CD14-positive monocyte (primary cell): ENCODE measurements around the gene CTR9. TPM values are rescaled to one million over a fixed set of nuclear protein-coding genes. Genes with fewer than 3 reads are reported as not detected.

Source experiments
- DNase-seq, 3 donors: peaks; one replicate each; pipeline ENCODE4 v3.0.0-alpha.2; 2011 to 2022
- H2AFZ ChIP-seq: 2 replicates; pipeline ENCODE4 v1.6.0; 2012; ENCODE audit warnings: mild to moderate bottlenecking, low read depth, low read length, inconsistent platforms; ENCODE audit not compliant: insufficient read depth, poor library complexity, severe bottlenecking
- H3K27ac ChIP-seq, 2 donors: 1 replicate in 1 of 2; 2 replicates in 1 of 2; pipeline ENCODE4 v1.5.1; 2012 to 2013; ENCODE audit warnings: low read length in 2 of 2, control low read depth in 1 of 2, inconsistent platforms in 1 of 2, low read depth in 1 of 2, mild to moderate bottlenecking in 1 of 2
- H3K27me3 ChIP-seq, 2 donors: one replicate each; pipeline versions ENCODE4 v1.6.0 to v1.6.1; 2011 to 2013; ENCODE audit warnings: low read length in 2 of 2; ENCODE audit not compliant: control insufficient read depth in 2 of 2, insufficient read depth in 2 of 2
- H3K36me3 ChIP-seq, 2 donors: replicated peaks in 1 of 2; 1 replicate in 1 of 2; 2 replicates in 1 of 2; pipeline versions ENCODE4 v1.5.1 to v1.6.1; 2012 to 2013; ENCODE audit warnings: low read length in 2 of 2, control low read depth in 1 of 2, inconsistent platforms in 1 of 2, mild to moderate bottlenecking in 1 of 2; ENCODE audit not compliant: insufficient read depth in 2 of 2, control insufficient read depth in 1 of 2
- H3K4me1 ChIP-seq, 2 donors: 1 replicate in 1 of 2; 2 replicates in 1 of 2; pipeline versions ENCODE4 v1.5.1 to v1.6.1; 2012 to 2013; ENCODE audit warnings: low read length in 2 of 2, control low read depth in 1 of 2, inconsistent platforms in 1 of 2, mild to moderate bottlenecking in 1 of 2, moderate library complexity in 1 of 2; ENCODE audit not compliant: insufficient read depth in 2 of 2, control insufficient read depth in 1 of 2
- H3K4me2 ChIP-seq: replicated peaks from 2 replicates; pipeline ENCODE3; 2012; ENCODE audit warnings: low read length, moderate library complexity, mild to moderate bottlenecking; ENCODE audit not compliant: poor library complexity, severe bottlenecking; ENCODE audit errors: extremely low read depth
- H3K4me3 ChIP-seq, 3 experiments: fragments of 200-600 bp in 1 of 3; sonication (generic) in 1 of 3; replicated peaks in 1 of 3; 1 replicate in 2 of 3; 2 replicates in 1 of 3; pipeline ENCODE4 v1.5.1; 2011 to 2013; ENCODE audit warnings: low read length in 3 of 3, mild to moderate bottlenecking in 3 of 3, control low read depth in 2 of 3, low read depth in 2 of 3, inconsistent platforms in 1 of 3, moderate library complexity in 1 of 3
- H3K79me2 ChIP-seq: 2 replicates; pipeline ENCODE4 v1.6.0; 2012; ENCODE audit warnings: mild to moderate bottlenecking, control low read depth, inconsistent platforms, low read length, moderate library complexity; ENCODE audit not compliant: insufficient read depth
- H3K9ac ChIP-seq: 2 replicates; pipeline ENCODE4 v1.6.0; 2017; ENCODE audit warnings: low read length, mild to moderate bottlenecking; ENCODE audit not compliant: insufficient read depth, poor library complexity, severe bottlenecking
- H3K9me3 ChIP-seq, 2 donors: replicated peaks in 1 of 2; 1 replicate in 1 of 2; 2 replicates in 1 of 2; pipeline versions ENCODE4 v1.5.1 to v1.6.1; 2012 to 2013; ENCODE audit warnings: low read length in 2 of 2, control low read depth in 1 of 2; ENCODE audit not compliant: control insufficient read depth in 1 of 2, insufficient read depth in 1 of 2
- H4K20me1 ChIP-seq: 2 replicates; pipeline ENCODE4 v1.6.0; 2012; ENCODE audit warnings: mild to moderate bottlenecking, low read length, control low read depth, moderate library complexity; ENCODE audit not compliant: insufficient read depth
- H3K27ac Mint-ChIP-seq, 7 donors: one replicate each; pipeline ENCODE4 v1.8.0; 2020; ENCODE audit warnings: mild to moderate bottlenecking in 7 of 7, mixed read lengths in 7 of 7, moderate library complexity in 6 of 7, inconsistent platforms in 2 of 7
- H3K27me3 Mint-ChIP-seq, 3 donors: one replicate each; pipeline ENCODE4 v1.8.0; 2021 to 2022; ENCODE audit warnings: low read depth in 3 of 3, mild to moderate bottlenecking in 3 of 3, mixed read lengths in 3 of 3, moderate library complexity in 3 of 3, inconsistent platforms in 1 of 3
- H3K36me3 Mint-ChIP-seq, 2 donors: one replicate each; pipeline ENCODE4 v1.8.0; 2020; ENCODE audit warnings: mixed read lengths in 2 of 2, inconsistent platforms in 1 of 2, mild to moderate bottlenecking in 1 of 2
- H3K4me1 Mint-ChIP-seq: one replicate; pipeline ENCODE4 v1.8.0; 2020; ENCODE audit warnings: mild to moderate bottlenecking, mixed read lengths
- H3K4me3 Mint-ChIP-seq, 2 donors: one replicate each; pipeline ENCODE4 v1.8.0; 2020; ENCODE audit warnings: mild to moderate bottlenecking in 2 of 2, mixed read lengths in 2 of 2, moderate library complexity in 1 of 2
- H3K9me3 Mint-ChIP-seq, 7 donors: one replicate each; pipeline ENCODE4 v1.8.0; 2020 to 2022; ENCODE audit warnings: mixed read lengths in 7 of 7, mild to moderate bottlenecking in 6 of 7, moderate library complexity in 6 of 7, inconsistent platforms in 2 of 7
- WGBS: methylation state at CpG from one replicate; pipeline ENCODE4 v1.1.5; 2013; ENCODE audit warnings: missing lambda C conversion rate; ENCODE audit not compliant: insufficient coverage; 5-methylcytosine and 5-hydroxymethylcytosine counted together
- intact Hi-C, 2 donors: fragments of 100-400 bp; cut with micrococcal nuclease; formaldehyde crosslinking; loops; one replicate each; pipeline versions ENCODE4 v1.15.0 to v1.15.1; 2023
- polyA plus RNA-seq, 3 donors: library from polyadenylated mRNA; depleted of rRNA in 1 of 3; unstranded in 2 of 3; stranded (reverse) in 1 of 3; fragments of 300-500 nt in 2 of 3; fragments of >200 nt in 1 of 3; fragmentation: Illumina TruSeq in 2 of 3; gene quantifications; 1 replicate in 2 of 3; 2 replicates in 1 of 3; pipeline ENCODE4 v1.2.3, GENCODE V29; 2012 to 2021
- TF ChIP-seq, protein P1 (sequence below): fragments of 200-600 bp; IDR thresholded peaks from one replicate; pipeline ENCODE4 v1.8.0; 2022; ENCODE audit warnings: antibody characterized with exemption, mild to moderate bottlenecking

The CTR9 gene
- polyA plus RNA-seq, 3 donors = 5.0 to 37.5 (median 18.3) TPM

DNA sequence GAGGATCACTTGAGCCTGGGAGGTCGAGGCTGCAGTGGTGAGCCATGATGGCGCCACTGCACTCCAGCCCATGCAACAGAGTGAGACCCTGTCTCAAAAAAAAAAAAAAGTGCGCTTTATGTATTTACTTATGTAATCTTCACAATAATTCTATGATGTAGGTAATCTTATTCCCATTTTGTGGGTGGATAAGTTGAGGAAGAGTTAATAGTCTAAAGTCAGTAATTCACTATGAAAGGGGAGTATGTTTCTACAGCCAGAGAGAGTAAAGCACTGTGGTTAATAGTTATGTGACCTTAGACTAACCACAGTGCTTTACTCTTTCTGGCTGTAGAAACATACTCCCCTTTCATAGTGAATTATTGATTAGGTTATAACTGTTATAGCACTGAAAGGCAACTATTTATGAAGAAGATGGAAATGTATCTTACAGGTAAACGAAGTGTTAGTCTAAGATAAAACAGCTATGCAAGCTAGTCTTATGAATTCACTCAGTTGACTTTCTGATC, 11.9 kb downstream of the CTR9 start:
- no peaks in the 10 kb centered on the region for H4K20me1 ChIP-seq
- H3K9me3 Mint-ChIP-seq = no peaks in the 10 kb centered on the region
- WGBS = no CpG with 5 or more reads among the region's 4 CpGs
- H3K27me3 ChIP-seq = no peaks in the 10 kb centered on the region
- H3K27me3 Mint-ChIP-seq = no peaks in the 10 kb centered on the region
- intact Hi-C loops = no loop called here
- no peaks in the 10 kb centered on the region for H3K9me3 ChIP-seq
- TF ChIP-seq, protein P1, sequence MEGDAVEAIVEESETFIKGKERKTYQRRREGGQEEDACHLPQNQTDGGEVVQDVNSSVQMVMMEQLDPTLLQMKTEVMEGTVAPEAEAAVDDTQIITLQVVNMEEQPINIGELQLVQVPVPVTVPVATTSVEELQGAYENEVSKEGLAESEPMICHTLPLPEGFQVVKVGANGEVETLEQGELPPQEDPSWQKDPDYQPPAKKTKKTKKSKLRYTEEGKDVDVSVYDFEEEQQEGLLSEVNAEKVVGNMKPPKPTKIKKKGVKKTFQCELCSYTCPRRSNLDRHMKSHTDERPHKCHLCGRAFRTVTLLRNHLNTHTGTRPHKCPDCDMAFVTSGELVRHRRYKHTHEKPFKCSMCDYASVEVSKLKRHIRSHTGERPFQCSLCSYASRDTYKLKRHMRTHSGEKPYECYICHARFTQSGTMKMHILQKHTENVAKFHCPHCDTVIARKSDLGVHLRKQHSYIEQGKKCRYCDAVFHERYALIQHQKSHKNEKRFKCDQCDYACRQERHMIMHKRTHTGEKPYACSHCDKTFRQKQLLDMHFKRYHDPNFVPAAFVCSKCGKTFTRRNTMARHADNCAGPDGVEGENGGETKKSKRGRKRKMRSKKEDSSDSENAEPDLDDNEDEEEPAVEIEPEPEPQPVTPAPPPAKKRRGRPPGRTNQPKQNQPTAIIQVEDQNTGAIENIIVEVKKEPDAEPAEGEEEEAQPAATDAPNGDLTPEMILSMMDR = no peak
- H3K4me3 Mint-ChIP-seq = no peak overlapping the region
- peaks cover 2% of the 10 kb centered on the region for H3K4me1 Mint-ChIP-seq
- H3K79me2 ChIP-seq = no peaks in the 10 kb centered on the region
- H3K9ac ChIP-seq = no peak overlapping the region
- H3K36me3 ChIP-seq = peaks cover 68 to 70% of the 10 kb centered on the region in 2 donors
- no peak overlapping the region for H3K4me2 ChIP-seq
- no peak overlapping the region for H2AFZ ChIP-seq
- DNase-seq = no peak
- no peak overlapping the region for H3K27ac ChIP-seq
- no peak overlapping the region for H3K4me3 ChIP-seq
- no peaks in the 10 kb centered on the region for H3K4me1 ChIP-seq
- no peak overlapping the region for H3K27ac Mint-ChIP-seq
- peaks cover 0 to 56% of the 10 kb centered on the region in 2 donors for H3K36me3 Mint-ChIP-seq

DNA sequence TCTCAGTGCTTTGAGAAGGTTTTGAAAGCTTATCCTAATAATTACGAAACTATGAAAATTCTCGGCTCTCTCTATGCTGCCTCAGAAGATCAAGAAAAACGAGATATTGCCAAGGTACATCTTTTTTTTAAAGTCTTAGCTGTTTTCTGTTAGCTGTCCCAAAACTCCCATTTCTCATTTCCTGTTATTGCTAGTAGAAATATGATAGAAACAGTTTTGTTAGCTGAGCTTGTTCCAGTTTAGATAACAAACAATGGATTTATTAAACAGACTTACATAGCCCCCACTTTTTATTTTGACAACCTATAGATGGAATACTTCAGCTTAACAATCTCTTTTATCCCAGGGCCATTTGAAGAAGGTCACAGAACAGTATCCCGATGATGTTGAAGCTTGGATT, 12.7 kb downstream of the CTR9 start:
- no peak overlapping the region for H3K4me3 Mint-ChIP-seq
- Histone ChIP-seq H2AFZ (no peak overlapping the region), H3K9ac (no peak overlapping the region), H3K27me3 (no peaks in the 10 kb centered on the region), H3K79me2 (no peaks in the 10 kb centered on the region), H3K4me3 (no peak overlapping the region), H3K4me2 (no peak overlapping the region), H3K4me1 (no peaks in the 10 kb centered on the region), H4K20me1 (no peaks in the 10 kb centered on the region), H3K9me3 (no peaks in the 10 kb centered on the region), H3K36me3 (peaks cover 62 to 63% of the 10 kb centered on the region in 2 donors), H3K27ac (no peak overlapping the region)
- no peaks in the 10 kb centered on the region for H3K9me3 Mint-ChIP-seq
- H3K4me1 Mint-ChIP-seq = peaks cover 2% of the 10 kb centered on the region
- peaks cover 0 to 56% of the 10 kb centered on the region in 2 donors for H3K36me3 Mint-ChIP-seq
- DNase-seq = no peak
- no peak overlapping the region for H3K27ac Mint-ChIP-seq
- no peaks in the 10 kb centered on the region for H3K27me3 Mint-ChIP-seq
- WGBS = 100% methylated on average over 1 of the region's 4 CpGs
- TF ChIP-seq, protein P1 = no peak
- intact Hi-C loops = no loop called here
